ENCODE measurements around the gene ORC1. TPM values are rescaled to one million over a fixed set of nuclear protein-coding genes. Genes with fewer than 3 reads are reported as not detected.

ORC1 gene
- polyA plus RNA-seq (2014; cell fraction: cytosol; rRNA removed): 24.5 and 26.8 TPM in 2 replicates
- 17.0 and 17.4 TPM in 2 replicates for polyA plus RNA-seq (2014; cell fraction: nucleus; rRNA removed)

DNA sequence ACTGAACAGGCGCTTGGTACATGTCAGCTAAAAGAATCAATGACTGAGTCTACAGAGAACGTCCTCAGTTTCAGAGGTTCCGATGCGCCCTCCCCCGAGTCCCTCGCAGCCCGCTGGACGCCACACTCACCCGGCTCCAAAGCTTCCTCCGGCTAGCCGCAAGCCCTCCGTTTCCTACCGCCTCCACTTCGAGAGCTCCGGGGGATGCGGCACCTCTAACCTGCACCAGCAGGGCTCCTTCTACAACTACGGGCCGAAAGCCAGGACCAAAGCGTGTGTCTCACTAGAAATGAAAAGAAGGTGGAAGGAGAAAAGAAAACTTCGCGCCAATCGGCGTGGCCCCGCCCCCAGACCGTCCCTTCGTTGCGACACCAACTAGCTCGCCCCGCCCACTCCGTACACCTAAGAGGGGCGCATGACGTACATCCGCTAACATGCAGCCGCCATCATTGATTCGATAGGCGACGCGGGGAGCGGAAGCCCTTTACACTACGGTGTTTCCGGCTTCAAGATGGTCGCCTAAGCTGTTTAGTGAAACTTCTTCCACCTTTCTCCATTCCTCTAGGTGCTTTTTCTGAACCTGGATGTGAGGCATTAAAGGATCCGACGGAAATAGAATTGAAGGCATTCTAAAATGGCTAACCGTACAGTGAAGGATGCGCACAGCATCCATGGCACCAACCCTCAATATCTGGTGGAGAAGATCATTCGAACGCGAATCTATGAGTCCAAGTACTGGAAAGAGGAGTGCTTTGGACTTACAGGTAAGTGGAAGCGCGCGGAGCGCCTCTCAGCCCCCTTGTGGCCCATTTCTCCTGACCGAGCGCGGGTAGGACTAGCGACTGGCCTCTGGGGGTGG lies at the start of gene ORC1, which contains the start of gene PRPF38A:
ORC1 (minus strand) TSS at position 308 of the 859 bp plus-strand sequence. CDS start 2,200 bp downstream, outside the sequence.
PRPF38A (plus strand) TSS at position 487 of the 859 bp plus-strand sequence; CDS start at position 635, 148 bp downstream.
- DNase-seq (ENCODE audit: low spot score): peak; percentile 96

DNA sequence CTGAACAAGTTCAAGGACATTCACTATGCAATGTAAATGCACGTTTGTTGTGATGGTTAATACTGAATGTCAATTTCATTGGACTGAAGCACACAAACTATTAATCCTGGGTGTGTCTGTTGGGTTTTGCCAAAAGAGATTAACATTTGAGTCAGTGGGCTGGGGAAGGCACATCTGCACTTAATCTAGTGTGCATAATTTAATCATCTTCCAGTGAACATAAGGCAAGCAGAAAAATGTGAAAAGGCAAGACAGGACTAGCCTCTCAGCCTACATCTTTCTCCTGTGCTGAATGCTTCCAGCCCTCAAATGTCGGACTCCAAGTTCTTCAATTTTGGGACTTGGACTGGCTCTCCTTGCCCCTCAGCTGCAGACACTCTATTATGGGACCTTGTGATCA lies 40.2 kb upstream of the ORC1 start:
- DNase-seq (ENCODE audit: low spot score): peak; percentile 38

DNA sequence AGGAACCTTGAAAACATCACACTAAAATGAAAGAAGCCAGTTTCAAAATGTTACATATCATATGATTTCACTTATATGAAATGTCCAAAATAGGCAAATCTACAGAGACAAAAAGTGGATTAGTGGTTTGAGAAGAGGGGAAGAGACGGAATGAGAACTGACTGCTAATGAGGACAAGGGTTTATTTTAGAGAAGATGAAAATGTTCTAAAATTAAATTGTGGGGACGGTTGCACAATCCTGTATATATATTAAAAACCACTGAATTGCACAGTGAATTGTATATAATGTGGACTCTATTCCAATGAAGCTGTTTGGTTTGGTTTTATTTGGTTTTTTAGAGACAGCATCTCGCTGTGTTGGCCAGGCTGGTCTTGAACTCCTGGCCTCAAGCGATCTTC lies 35.8 kb upstream of the ORC1 start:
- DNase-seq (ENCODE audit: low spot score): no peak

DNA sequence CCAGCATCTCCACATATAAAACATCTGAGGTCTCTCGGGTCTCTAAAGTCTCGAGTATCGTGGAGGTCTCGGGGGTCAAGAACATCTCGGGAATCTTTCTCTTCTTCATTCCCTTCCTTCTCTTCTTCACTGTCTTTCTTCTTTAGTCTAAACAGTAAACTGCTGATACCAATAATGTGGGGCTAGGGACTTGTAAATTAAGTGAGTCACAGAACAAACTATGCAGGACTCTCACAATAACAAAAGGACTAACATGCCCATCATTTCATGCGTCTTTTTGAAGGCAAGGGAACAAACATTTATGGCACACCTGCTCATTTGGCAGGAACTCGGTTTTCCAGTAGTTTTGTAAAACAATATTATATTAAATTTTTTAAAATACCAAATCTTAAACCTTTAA lies 32.6 kb upstream of the ORC1 start:
- DNase-seq (ENCODE audit: low spot score): no peak

DNA sequence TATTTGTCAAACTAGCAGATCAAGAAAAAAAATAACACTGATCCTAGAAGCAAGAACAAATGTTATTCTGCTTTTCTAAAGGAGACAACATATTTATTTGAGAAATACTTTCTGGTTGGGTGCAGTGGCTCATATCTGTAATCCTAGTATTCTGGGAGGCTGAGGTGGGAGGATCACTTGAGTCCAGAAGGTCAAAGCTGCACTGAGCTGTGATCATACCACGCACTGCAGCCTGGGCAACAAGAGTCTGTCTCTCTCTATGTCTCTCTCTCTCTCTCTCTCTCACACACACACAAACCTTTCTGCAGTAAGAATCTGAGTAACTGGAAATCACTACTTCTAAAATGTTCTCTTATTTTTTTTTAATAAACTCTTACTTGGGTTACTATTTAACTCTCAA lies 31.4 kb upstream of the ORC1 start:
- no peak for DNase-seq (ENCODE audit: low spot score)

DNA sequence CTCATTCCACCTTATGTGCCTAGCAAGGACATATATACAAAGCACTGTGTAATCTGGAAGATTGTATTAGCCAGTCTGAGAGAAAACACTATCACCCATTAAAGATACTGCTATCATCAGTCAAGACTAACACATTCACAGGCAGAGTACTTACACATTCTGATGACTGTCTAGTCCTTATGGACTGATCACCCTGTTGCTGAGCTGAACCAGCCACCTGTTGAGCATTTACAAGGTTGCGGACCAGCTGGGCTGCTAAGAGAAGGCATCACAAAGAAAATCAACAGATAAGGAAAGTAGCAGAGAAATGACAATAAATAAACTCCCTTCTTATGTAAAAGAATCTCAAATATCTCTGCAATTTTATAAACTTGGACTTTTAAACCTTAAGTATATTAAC lies 31.0 kb upstream of the ORC1 start:
- DNase-seq (ENCODE audit: low spot score): no peak

DNA sequence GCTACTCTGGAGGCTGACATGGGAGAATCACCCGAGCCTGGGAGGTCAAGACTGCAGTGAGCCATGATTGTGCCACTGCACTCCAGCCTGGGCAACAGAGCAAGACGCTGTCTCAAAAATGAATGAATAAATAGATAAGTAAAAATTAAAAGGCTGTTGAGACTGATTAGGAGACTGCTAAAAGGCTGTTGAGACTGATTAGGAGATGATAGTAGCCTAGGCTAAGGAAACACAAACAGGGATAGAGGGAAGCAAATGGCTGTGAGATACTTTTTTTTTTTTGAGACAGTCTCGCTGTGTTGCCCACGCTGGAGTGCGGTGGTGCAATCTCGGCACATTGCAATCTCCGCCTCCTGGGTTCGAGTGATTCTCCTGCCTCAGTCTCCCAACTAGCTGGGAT lies 28.6 kb upstream of the ORC1 start:
- no peak for DNase-seq (ENCODE audit: low spot score)

DNA sequence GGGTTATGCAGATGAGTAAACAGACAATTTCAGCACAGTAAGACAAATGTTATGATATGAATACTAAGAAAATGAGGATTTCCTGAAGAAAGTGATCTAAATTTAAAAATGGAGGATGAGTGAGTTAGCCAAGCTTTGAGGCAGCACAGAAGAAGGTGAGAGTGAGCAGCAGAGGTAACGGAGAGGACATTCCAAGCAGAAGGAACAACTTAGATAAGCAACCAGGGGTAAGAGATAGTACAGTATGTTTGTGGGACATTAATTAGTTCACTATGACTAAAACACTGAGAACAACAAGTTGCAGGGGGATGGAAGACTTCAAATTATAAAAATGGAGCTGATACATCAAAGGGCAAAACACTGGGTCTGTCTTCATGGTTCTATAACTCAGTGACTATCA lies 22.9 kb upstream of the ORC1 start:
- no peak for DNase-seq (ENCODE audit: low spot score)

DNA sequence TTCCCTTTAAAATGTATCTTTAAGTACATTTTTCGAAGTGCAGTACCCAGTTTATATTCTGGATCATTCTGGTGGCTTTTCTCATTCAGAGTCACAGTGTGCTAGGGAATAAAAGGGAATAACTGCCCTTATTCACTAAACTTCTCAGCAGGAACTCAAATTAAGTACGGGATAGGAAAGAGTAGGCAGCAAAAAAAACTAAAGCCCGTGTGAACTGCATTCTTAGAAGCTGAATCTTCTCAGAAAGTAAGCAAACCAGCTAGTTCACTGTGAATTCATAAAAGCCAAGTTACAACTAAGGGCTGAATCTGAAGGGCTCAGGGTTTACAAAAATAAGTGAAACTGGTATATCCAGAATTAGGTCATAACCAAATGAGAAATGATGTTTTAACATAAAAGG lies 22.1 kb upstream of the ORC1 start:
- no peak for DNase-seq (ENCODE audit: low spot score)

DNA sequence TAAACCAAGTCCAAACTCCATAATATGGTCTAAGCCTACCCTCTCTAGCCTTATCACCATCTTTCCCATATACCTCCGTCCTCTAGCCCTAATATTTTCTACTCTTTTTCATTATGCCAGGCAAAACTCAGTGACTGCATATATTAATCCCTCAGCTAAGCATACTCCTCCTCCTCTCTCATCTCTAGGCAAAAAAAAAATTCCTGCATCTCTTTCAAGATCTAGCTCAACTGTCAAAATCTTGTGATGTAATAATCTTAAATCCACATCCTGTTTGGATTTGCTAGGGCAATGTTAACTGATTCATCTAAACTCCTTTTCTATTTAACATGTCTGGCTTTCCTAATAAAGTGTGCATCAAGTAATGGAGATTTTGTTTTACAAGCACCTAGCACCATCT lies 20.6 kb upstream of the ORC1 start:
- no peak for DNase-seq (ENCODE audit: low spot score)

DNA sequence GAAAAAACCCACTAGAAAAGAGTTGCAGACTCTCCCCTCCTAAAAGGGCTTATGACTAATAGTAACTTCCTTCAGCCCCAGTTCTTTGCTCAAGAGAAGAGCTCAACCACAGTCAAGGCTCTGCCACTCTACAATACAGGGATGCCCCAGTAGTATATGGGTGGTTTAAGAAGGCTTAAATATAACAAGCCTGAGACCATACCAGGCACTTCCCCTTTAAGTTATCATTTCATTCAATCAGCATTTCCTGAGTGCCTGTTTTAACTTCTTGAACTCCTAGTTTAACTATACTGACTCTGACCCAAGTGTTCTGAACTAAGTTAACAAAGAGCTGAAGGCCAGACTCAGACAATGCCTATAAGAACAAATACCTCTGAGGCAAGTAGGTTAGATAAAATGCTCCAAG lies 20.0 kb upstream of the ORC1 start:
- DNase-seq (ENCODE audit: low spot score): no peak

DNA sequence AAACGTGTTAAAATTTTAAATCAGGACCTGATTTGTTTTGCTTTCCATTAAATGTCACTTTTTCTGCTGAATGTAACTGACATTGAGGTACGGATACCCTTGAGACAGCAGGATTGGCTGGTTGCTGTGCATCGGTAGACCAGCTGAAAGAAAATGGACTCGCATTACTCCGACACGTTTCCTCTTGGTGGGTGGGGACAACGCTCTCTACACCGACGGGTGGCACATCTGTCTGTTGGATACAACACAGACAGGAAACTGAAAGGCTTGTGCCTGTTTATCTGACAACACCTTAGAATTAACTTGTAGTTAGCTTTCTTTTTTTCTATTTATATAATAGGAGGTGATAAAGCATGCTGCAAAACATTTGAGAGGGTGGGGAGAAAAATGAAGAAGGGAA lies 19.5 kb upstream of the ORC1 start:
- DNase-seq (ENCODE audit: low spot score): no peak

DNA sequence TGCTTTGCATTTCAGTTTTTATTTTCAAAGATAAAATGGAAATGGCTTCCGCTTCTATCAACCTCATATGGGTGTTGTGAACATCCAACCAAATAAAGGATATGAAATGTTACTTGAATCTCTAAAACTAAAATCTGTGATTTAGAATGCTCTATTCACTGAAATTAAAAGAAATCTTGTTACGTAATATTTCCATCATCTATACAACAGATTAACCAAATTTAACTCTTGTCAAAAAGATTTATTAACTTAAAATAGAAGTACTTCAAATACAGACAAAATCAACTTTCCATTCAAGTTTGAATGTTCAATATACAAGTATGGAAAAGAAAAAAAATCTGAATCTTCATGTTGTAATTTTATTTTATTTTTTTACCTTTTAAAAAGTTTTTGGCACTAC lies 18.8 kb upstream of the ORC1 start:
- no peak for DNase-seq (ENCODE audit: low spot score)

DNA sequence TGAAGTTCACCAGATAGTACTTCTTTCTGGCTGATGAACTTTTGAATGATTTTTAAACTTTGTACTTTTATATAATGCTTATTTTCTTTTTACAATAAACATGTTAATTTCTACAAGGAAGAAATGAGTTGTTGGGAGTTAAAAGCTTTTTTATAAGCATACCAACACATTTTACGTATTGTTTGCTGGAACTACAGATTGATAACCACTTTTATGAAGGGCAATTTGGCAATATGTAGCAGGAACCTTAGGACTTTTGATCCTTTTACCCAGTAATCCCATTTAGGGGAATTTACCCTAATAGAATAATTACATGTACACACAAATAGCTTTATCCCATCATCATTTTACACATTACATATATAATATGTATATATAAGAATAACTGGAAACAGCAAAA lies 16.5 kb upstream of the ORC1 start:
- DNase-seq (ENCODE audit: low spot score): no peak

DNA sequence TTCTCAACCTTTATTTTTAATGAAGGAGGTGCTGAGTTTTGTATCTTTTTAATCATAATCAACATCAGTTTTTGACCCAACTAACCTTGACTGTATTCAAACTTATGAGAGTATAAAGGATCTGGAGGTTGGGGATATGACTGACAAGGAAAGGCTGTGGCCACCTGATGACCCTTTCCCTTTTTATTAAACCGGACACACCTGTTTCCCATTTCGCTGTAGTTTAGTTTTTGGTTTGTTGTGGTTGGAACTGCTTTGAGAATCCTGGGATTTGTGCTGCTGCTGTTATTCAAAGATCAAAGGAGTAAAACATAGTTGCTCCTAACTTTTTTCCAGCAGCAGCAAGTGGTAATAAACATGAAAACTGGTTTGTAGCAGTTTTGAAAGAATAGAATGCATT lies 12.6 kb upstream of the ORC1 start:
- no peak for DNase-seq (ENCODE audit: low spot score)

DNA sequence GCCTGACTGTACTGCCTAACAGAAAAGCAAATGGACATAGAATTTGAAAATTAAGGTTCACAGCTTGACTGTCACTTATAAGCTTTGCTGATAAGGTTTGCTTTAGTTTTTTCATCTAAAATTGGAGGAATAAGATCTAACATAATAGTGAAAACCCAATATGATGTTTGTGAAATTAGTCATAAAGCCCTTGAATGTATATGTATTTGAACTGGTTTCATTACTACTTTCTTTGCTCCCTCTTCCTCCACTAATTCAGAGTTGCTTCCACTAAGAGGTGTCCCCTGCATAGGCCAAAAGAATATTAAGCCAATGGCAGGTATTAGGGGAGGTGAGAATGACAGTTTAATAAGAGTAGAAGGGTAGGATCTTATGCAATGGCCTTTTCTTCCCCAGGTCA lies 10.7 kb upstream of the ORC1 start:
- no peak for DNase-seq (ENCODE audit: low spot score)

DNA sequence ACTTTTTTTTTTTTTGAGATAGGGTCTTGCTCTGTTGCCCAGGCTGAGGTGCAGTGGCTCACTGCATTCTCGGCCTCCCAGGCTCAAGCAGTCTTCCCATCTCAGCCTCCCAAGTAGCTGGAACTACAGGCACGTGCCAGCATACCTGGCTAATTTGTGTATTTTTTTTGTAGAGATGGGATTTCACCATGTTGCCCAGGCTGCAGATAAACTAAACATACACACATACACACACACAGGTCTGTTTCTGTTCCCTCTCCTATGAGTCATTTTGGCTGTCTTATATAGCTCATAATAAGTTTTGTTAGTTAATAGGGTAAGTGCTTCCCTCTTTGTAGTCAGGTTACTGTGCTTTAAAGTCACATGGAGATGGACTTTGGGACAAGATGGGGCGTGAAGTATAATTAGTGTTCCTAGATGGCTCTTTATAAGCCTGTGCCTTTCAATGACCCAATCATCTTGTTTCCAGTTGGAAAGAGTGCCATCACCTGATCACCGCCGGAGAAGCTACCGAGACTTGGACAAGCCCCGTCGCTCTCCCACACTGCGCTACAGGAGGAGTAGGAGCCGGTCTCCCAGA lies 9.3 kb upstream of the ORC1 start:
- no peak for DNase-seq (ENCODE audit: low spot score)

DNA sequence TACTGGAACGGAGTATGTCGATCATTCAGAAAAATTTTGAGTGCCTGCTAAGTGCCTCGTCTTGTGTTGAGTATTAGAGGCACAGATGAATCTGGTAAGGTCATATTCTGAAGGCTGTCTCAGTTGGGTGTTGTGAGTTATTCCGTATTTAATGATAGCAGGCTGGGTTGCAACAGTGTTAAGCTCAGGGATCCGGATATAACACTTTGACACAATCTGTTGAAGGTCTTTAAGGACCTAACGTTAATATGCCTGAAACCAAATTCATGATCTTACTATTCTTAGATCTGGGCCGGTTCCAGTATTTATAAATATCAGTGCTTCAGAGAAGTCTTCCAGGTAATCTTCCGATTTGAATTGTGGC lies 734 bp upstream of the ORC1 start:
- DNase-seq (ENCODE audit: low spot score): no peak

DNA sequence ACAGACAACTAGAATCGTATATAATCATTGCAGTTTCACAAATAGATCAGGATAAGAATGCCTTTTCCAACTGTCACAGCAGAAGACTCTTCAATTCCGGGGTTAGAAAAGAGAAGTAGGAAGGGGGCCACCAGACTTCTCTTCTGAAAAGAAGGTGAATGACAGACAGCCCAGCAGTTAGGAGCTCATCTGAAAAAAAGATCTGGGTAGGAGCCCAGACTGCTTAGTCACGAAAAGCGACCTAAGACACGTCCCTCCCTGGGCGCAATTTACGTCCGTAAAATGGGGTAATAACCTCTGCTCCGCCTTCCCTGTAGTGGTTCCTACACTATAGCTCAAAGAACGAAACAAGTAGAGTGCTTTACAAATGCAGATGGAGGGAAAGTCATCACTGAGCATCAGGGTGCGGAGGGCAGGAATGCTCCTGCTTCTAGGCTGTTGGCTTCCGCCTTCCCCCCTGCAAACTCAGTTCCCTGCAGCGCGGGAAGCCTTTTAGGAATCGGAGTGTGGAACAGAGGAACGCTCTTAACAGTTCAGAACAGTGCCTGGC lies 582 bp downstream of the ORC1 start:
- DNase-seq (ENCODE audit: low spot score): peak; percentile 11

DNA sequence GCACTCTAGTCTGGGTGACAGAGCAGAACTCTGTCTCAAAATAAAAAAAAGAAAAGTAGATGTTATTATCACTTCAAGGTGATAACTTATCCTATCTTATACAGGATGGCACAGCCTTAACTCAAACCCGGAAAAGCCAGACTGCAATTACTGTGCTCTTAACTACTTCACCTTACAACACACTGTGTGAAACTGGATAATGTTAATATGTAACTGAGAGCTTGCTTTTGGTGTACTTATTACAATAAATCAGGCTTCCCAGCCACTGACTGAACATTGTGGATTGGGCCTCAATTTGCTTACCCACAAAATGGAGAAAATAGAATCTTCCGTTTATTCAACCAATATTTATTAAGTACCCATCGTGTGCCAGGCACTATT lies 1.4 kb downstream of the ORC1 start:
- DNase-seq (ENCODE audit: low spot score): no peak

DNA sequence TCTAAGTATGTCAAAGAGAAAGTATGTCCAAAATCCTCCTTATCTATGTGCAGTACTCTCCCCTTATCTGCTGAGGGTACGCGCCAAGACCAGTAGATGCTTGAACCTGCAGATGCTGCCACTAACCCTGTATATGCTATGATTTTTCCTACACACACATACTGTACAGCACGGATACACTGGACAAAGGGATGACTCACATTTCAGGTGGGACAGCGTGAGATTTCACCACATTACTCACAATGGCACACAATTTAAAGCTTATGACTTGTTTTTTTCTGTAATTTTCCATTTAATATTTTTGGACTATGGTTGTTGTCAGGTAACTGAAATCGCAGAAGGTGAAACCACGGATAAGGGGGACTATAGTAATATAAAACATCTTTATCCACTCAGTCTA lies 4.1 kb downstream of the ORC1 start:
- DNase-seq (ENCODE audit: low spot score): no peak

DNA sequence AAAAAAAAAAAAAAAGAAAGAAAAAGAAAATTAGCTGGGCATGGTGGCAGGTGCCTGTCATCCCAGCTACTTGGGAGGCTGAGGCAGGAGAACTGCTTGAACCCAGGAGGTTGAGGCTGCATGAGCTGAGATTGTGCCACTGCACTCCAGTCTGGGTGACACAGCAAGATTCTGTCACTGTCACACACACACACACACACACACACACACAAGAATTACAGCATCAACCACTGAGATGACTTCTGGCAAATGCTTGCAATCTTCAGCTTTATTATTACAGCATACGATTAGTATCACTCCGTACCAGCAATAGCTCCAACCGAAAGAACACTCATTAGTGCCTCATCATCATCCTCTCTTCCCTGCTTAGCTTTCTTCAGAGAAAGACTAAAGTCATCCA lies 4.6 kb downstream of the ORC1 start:
- no peak for DNase-seq (ENCODE audit: low spot score)

DNA sequence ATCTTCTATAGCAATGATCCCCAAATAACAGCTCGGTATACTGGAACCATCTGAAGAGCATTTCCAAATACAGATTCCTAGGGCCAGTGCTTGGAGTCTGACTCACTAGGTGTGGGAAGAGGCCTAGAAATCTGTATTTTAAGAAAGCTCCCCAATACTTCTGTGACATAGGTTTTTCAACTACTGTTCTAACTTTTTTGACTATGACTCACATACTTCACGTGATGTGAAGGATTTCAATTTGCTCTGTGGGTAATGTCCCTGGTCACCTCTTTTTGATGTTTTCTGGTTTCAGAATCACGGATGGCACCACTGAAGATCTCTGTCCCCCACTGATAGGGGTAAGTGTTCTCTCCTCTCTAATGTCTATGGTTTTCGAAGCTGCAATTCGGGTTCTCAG lies 11.0 kb downstream of the ORC1 start:
- DNase-seq (ENCODE audit: low spot score): no peak
